GM19035 (cell line): ENCODE measurements around the gene CWC25.
"Not testable (repeated sequence)": the region's sequence is repeated elsewhere in the genome, so short reads cannot be mapped to it uniquely, and the experiment has no call there.

Experiments
- ATAC-seq: cut with Tn5 transposase; IDR thresholded peaks from one replicate; pipeline ENCODE4 v1.9.1; 2021; ENCODE audit not compliant: unreplicated experiment

CWC25 gene

GRCh38 chr17:38790148-38790707, 34.9 kb downstream of the CWC25 start:
- not testable (repeated sequence) for ATAC-seq

- ATAC-seq: no peak
These were observed 35.9 kb downstream of the CWC25 start for GRCh38 chr17:38789185-38789584.

GRCh38 chr17:38787999-38788398, 37.1 kb downstream of the CWC25 start:
- ATAC-seq: not testable (repeated sequence)

- no peak for ATAC-seq
These were observed 38.7 kb downstream of the CWC25 start for GRCh38 chr17:38786372-38786771.

GRCh38 chr17:38783227-38783626, 41.9 kb downstream of the CWC25 start:
- ATAC-seq: no peak

- no peak for ATAC-seq
These were observed 45.0 kb downstream of the CWC25 start for GRCh38 chr17:38779965-38780752.

- ATAC-seq: no peak
These were observed 47.4 kb downstream of the CWC25 start for GRCh38 chr17:38777641-38778250.

GRCh38 chr17:38773258-38773657, 51.9 kb downstream of the CWC25 start:
- ATAC-seq: no peak

- no peak for ATAC-seq
These were observed 56.7 kb downstream of the CWC25 start for GRCh38 chr17:38768417-38768816.

- no peak for ATAC-seq
These were observed 58.8 kb downstream of the CWC25 start for GRCh38 chr17:38766341-38766740.

GRCh38 chr17:38762231-38762630, 62.9 kb downstream of the CWC25 start:
- no peak for ATAC-seq

GRCh38 chr17:38761612-38762011, 63.5 kb downstream of the CWC25 start:
- ATAC-seq: no peak

GRCh38 chr17:38753071-38753506, 72.0 kb downstream of the CWC25 start:
- no peak for ATAC-seq

- ATAC-seq: peak; percentile 95
These were observed 72.6 kb downstream of the CWC25 start, which contains the start of gene PSMB3 for GRCh38 chr17:38752308-38753070. PSMB3 (plus strand) TSS chr17:38752741; CDS start chr17:38752827, 86 bp downstream.

- peak; percentile 26 for ATAC-seq
These were observed 73.3 kb downstream of the CWC25 start for GRCh38 chr17:38751808-38752307.

- ATAC-seq: no peak
These were observed 73.8 kb downstream of the CWC25 start for GRCh38 chr17:38751144-38751807.
